Measurements from ENCODE around the gene IGF1R. TPM values are rescaled to one million over a fixed set of nuclear protein-coding genes. Genes with fewer than 3 reads are reported as not detected.
A peak's percentile ranks its signal among the peaks of the same experiment; 100 is the strongest.

Gene IGF1R
- total RNA-seq, 4 donors from 2014 or later = 49.4 to 239 (median 109) TPM

DNA sequence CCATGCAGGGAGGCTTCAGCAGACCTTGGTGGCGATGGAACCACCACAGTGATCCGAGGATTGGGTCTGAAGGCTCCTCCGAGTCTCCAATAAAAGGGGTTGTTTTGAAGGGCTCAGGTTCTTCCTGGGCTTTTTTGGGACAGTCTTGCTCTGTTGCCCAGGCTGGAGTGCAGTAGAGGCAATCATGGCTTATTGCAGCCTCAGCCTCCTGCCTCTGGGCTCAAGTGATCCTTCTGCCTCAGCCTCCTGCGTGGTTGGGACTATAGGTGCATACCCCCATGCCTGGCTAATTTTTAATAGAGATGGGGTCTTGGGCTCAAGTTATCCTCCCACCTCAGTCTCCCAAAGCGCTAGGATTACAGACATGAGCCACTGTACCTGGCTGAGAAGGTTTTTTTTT is 84.8 kb downstream of the IGF1R start:
- no peaks in the 10 kb centered on the region for H3K27me3 ChIP-seq
- no peak overlapping the region for H3K4me3 ChIP-seq
- in situ Hi-C loops (cut with MboI; ENCODE audit: low pct_ligation_motif_present in 1 of 4, low pct_unique_long_range_greater_than_20kb in 1 of 4, low sequenced_read_pairs in 3 of 4) (no loop called here), intact Hi-C loops (cut with DNase I; ENCODE audit: low total_unique reads) (no loop called here)
- DNase-seq = no peak
- peaks cover 30 to 49% (median 47%) of the 10 kb centered on the region in 4 donors for H3K4me1 ChIP-seq
- H3K27ac ChIP-seq = no peak overlapping the region
- no peaks in the 10 kb centered on the region for H3K9me3 ChIP-seq
- 94% methylated on average over 5 of the region's 5 CpGs; no CpG with 5 or more reads in 1 of the 2 donors for WGBS, 2 donors (ENCODE audit: low coverage in 1 of 2)
- no peaks in the 10 kb centered on the region for H3K36me3 ChIP-seq
- no peak for TF ChIP-seq CTCF (IDR thresholded peaks at IDR 0.05)
- no peak for TF ChIP-seq EP300 (IDR thresholded peaks at IDR 0.05; ENCODE audit: low read depth)
- TF ChIP-seq POLR2A (IDR thresholded peaks at IDR 0.05) = no peak
- TF ChIP-seq POLR2AphosphoS5 (IDR thresholded peaks at IDR 0.05) = no peak

GRCh38 chr15:98734466-98735199 is 86.3 kb downstream of the IGF1R start:
- DNase-seq = no peak

DNA sequence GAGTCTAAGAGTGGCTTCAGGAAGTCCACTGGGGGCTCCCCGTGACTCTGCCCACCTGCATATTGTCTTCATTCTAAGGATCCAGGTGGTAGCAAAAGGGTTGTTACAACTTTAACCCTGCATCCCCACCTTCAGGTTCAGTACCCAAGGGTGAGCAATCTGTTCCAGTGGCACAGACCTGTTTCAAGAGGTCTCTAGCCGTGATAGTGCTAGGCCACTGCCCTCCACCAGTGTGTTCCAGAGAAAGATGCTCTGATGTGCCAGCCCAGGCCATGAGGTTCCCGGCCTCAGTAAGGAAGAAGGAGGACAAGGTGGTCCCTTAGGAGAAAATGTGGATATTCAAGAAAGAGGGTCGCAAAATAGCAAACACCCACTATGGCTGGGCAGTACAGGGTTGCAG is 87.0 kb downstream of the IGF1R start:
- H3K9me3 ChIP-seq = no peaks in the 10 kb centered on the region
- no peak overlapping the region for H3K27ac ChIP-seq
- no peak for TF ChIP-seq CTCF (IDR thresholded peaks at IDR 0.05)
- TF ChIP-seq EP300 (IDR thresholded peaks at IDR 0.05; ENCODE audit: low read depth) = no peak
- no peak for TF ChIP-seq POLR2AphosphoS5 (IDR thresholded peaks at IDR 0.05)
- TF ChIP-seq POLR2A (IDR thresholded peaks at IDR 0.05) = no peak
- H3K4me3 ChIP-seq = no peak overlapping the region
- in situ Hi-C loops (cut with MboI; ENCODE audit: low pct_ligation_motif_present in 1 of 4, low pct_unique_long_range_greater_than_20kb in 1 of 4, low sequenced_read_pairs in 3 of 4) = no loop called here
- H3K27me3 ChIP-seq = no peaks in the 10 kb centered on the region
- WGBS, 2 donors (ENCODE audit: low coverage in 1 of 2) = 91% methylated on average over 4 of the region's 4 CpGs; no CpG with 5 or more reads in 1 of the 2 donors
- DNase-seq = no peak
- H3K36me3 ChIP-seq = no peaks in the 10 kb centered on the region
- intact Hi-C loops (cut with DNase I; ENCODE audit: low total_unique reads) = no loop called here
- H3K4me1 ChIP-seq = peaks cover 18 to 28% (median 26%) of the 10 kb centered on the region in 4 donors

More at GRCh38 chr15:98734466-98735199, 86.3 kb downstream of the IGF1R start:
- Histone ChIP-seq H3K9me3 (no peaks in the 10 kb centered on the region), H3K27ac (peak overlapping the region in 1 of 4 donors; percentile 28), H3K36me3 (no peaks in the 10 kb centered on the region), H3K4me3 (no peak overlapping the region), H3K4me1 (peaks cover 21 to 35% (median 31%) of the 10 kb centered on the region in 4 donors), H3K27me3 (no peaks in the 10 kb centered on the region)
- WGBS, 2 donors (ENCODE audit: low coverage in 1 of 2) = 51 to 64% methylated on average over 7 to 8 of the region's 8 CpGs
- in situ Hi-C loops (cut with MboI; ENCODE audit: low pct_ligation_motif_present in 1 of 4, low pct_unique_long_range_greater_than_20kb in 1 of 4, low sequenced_read_pairs in 3 of 4) (no loop called here), intact Hi-C loops (cut with DNase I; ENCODE audit: low total_unique reads) (no loop called here)
- TF ChIP-seq EP300 (IDR thresholded peaks at IDR 0.05; ENCODE audit: low read depth) (no peak), POLR2AphosphoS5 (IDR thresholded peaks at IDR 0.05) (no peak), POLR2A (IDR thresholded peaks at IDR 0.05) (no peak)

DNA sequence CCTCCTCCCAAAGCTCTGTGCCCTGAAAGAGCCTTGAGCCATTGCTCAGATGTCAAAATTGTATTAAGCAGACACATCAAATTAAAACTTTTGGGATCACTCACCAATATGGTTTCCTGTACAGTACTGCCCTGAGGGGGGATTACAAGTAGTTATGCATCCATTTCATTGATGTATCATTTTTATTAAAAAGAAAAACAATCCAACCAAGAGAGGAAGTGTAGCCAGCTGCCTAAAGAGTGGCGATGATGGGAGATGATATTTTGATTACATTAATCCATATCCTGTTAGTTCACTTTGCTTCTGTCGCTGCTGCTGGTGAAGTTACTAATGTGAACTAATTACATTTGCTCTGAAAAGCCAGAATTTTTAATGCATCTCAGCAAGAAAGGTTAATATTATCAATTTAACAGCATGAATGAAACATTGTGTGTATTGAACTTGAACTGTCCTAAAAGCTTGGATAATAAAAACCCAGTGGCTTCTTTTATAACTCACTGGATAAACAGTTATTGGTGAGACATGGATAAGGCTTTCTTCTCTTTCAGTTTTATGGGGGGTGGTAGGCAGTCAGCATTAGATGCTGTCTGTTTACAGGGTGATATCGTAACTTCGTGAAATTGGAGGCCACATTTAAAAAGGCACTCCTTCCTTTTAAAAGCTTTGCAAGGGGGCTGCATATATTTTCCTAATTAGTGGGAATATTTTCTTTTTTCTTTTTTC is 87.7 kb downstream of the IGF1R start:
- intact Hi-C loops (cut with DNase I; ENCODE audit: low total_unique reads) (no loop called here), in situ Hi-C loops (cut with MboI; ENCODE audit: low pct_ligation_motif_present in 1 of 4, low pct_unique_long_range_greater_than_20kb in 1 of 4, low sequenced_read_pairs in 3 of 4) (no loop called here)
- H3K27ac ChIP-seq = no peak overlapping the region

More for the DNA sequence above, 87.7 kb downstream of the IGF1R start:
- DNase-seq = no peak
- Histone ChIP-seq H3K9me3 (no peaks in the 10 kb centered on the region), H3K36me3 (no peaks in the 10 kb centered on the region), H3K4me1 (peaks cover 18 to 29% (median 27%) of the 10 kb centered on the region in 4 donors), H3K27me3 (no peaks in the 10 kb centered on the region), H3K4me3 (no peak overlapping the region)
- TF ChIP-seq EP300 (IDR thresholded peaks at IDR 0.05; ENCODE audit: low read depth) (no peak), POLR2AphosphoS5 (IDR thresholded peaks at IDR 0.05) (no peak), CTCF (IDR thresholded peaks at IDR 0.05) (no peak), POLR2A (IDR thresholded peaks at IDR 0.05) (no peak)
- 31 to 49% methylated on average over 4 of the region's 4 CpGs for WGBS, 2 donors (ENCODE audit: low coverage in 1 of 2)

Data from transverse colon (tissue), 4 donors.